Measurements from ENCODE around the gene DIP2C. TPM values are rescaled to one million over a fixed set of nuclear protein-coding genes. Genes with fewer than 3 reads are reported as not detected.

The DIP2C gene
- total RNA-seq, 1 experiment from 2014 or later, result 11.0 TPM

DNA sequence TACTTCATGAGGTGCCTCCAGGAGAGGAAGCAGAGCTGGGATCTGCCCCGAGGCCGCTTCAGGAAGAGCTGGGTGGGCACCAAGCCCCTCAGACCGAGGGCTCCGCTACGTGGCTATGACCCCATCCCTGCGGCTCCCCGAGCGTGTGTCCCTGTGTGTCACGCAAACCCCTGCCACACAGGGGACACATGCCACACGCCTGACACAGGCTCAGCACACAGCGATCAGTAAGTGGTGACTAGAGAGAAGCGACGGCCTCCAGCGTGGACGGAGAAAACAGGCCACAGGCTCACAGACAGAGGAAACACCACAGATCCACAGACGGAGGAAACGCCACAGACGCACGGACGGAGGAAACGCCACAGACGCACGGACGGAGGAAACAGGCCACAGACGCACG is 18.5 kb downstream of the DIP2C start (continued):
- TF ChIP-seq, protein P1, sequence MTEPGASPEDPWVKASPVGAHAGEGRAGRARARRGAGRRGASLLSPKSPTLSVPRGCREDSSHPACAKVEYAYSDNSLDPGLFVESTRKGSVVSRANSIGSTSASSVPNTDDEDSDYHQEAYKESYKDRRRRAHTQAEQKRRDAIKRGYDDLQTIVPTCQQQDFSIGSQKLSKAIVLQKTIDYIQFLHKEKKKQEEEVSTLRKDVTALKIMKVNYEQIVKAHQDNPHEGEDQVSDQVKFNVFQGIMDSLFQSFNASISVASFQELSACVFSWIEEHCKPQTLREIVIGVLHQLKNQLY (CRISPR knock-in tag; IDR thresholded peaks at IDR 0.05), result no peak
- no peak for TF ChIP-seq ZNF423 (CRISPR knock-in tag; IDR thresholded peaks at IDR 0.05)
- TF ChIP-seq, protein P2, sequence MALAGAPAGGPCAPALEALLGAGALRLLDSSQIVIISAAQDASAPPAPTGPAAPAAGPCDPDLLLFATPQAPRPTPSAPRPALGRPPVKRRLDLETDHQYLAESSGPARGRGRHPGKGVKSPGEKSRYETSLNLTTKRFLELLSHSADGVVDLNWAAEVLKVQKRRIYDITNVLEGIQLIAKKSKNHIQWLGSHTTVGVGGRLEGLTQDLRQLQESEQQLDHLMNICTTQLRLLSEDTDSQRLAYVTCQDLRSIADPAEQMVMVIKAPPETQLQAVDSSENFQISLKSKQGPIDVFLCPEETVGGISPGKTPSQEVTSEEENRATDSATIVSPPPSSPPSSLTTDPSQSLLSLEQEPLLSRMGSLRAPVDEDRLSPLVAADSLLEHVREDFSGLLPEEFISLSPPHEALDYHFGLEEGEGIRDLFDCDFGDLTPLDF (CRISPR knock-in tag; IDR thresholded peaks at IDR 0.05), result no peak

DNA sequence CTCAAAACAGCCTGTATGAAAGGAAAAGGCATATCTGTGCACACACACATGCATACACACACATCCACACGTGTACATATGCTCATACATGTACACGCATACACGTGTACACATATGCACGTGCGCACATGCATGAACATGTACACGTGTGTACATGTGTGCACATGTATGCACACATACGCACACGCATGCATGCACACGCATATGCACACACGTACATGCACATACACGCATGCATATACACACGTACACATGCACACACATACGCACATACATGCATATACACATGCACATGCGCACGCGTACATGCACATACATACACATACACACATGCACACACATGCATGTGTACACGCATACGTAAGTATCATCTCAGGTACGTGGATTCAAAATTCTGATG is 19.4 kb downstream of the DIP2C start:
- no peak for ATAC-seq
- Mint-ChIP-seq H3K27me3 (ENCODE audit: low read depth) (no peaks in the 10 kb centered on the region), H3K4me3 (no peak overlapping the region), H3K36me3 (peaks cover 7% of the 10 kb centered on the region), H3K4me1 (peaks cover 4% of the 10 kb centered on the region; the same call in 1 of the 2 replicates), H3K27ac (no peak overlapping the region), H3K9me3 (peaks cover 14% of the 10 kb centered on the region)
- CTCF ChIA-PET, result interaction anchor here (0.6 kb wide), 1 partner anchor 123 kb away, joined by 3 read pairs; no protein-coding TSS in a partner anchor
- POLR2A ChIA-PET, result no interaction called here
- DNase-seq (ENCODE audit: low spot score), result no peak
- TF ChIP-seq ZNF121 (CRISPR knock-in tag; IDR thresholded peaks at IDR 0.05) (peak; percentile 48; the same call in 1 of the 2 replicates), GABPB1 (CRISPR knock-in tag; IDR thresholded peaks at IDR 0.05) (no peak), ZNF512 (CRISPR knock-in tag; IDR thresholded peaks at IDR 0.05; ENCODE audit: borderline replicate concordance) (no peak)

DNA sequence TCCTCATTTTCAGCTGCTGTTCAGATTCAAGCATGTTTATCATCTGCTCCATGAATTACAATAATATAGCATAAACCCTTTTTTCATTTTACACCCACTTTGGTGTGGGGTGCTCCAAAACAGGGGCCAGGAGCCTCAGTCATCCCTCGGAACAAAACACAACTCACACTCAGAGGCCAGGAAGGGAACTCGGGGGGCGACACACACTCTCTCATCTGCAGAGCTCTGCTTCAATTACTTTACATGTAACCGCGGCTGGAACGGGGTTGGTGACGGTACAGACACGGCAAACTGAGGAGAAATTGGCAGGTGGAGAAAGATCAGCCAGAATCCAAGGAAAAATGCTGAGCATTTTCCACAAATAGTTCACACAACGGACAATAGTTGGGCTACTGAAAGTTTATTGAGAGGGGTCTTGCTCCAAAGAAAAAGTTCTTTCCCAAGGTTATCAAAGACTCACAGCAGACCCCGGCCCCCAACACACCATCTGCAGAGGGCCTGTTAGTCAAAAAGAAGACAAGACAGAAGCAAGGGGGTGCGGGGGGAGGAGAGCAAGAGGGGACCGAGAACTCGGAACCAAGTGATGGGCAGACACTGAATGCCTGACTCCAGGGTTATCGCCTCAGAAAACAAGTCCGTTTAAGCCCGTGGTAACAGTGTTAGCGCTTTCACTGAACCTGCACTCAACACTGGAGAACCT is 20.5 kb downstream of the DIP2C start:
- no peak for ATAC-seq
- ChIA-PET POLR2A (no interaction called here), CTCF (interaction anchor here (0.6 kb wide), 1 partner anchor 124 kb away, joined by 3 read pairs; no protein-coding TSS in a partner anchor)
- H3K36me3 Mint-ChIP-seq, result peaks cover 7% of the 10 kb centered on the region
- no peak for DNase-seq (ENCODE audit: low spot score)
- H3K27me3 Mint-ChIP-seq (ENCODE audit: low read depth), result no peaks in the 10 kb centered on the region
- no peak overlapping the region for H3K4me3 Mint-ChIP-seq
- peaks cover 14% of the 10 kb centered on the region for H3K9me3 Mint-ChIP-seq
- H3K27ac Mint-ChIP-seq, result no peak overlapping the region
- H3K4me1 Mint-ChIP-seq, result peaks cover 4% of the 10 kb centered on the region; the same call in 1 of the 2 replicates
- TF ChIP-seq SMAD4 (CRISPR knock-in tag; IDR thresholded peaks at IDR 0.05) (no peak), ZNF416 (CRISPR knock-in tag; IDR thresholded peaks at IDR 0.05) (no peak), ATF2 (CRISPR knock-in tag; IDR thresholded peaks at IDR 0.05; ENCODE audit: borderline replicate concordance, low read depth) (no peak), SP1 (CRISPR knock-in tag; conservative IDR thresholded peaks at IDR 0.05) (no peak), FOXK1 (CRISPR knock-in tag; IDR thresholded peaks at IDR 0.05) (no peak), NFE2L1 (CRISPR knock-in tag; IDR thresholded peaks at IDR 0.05) (no peak), ARID4B (CRISPR knock-in tag; IDR thresholded peaks at IDR 0.05; ENCODE audit: borderline replicate concordance) (no peak), GABPB1 (CRISPR knock-in tag; IDR thresholded peaks at IDR 0.05) (no peak), TCF7 (CRISPR knock-in tag; IDR thresholded peaks at IDR 0.05; ENCODE audit: low read depth) (no peak), NFATC4 (CRISPR knock-in tag; IDR thresholded peaks at IDR 0.05) (no peak), ZBTB43 (CRISPR knock-in tag; IDR thresholded peaks at IDR 0.05) (no peak), CREB1 (CRISPR knock-in tag; IDR thresholded peaks at IDR 0.05) (no peak)
- TF ChIP-seq, protein P3, sequence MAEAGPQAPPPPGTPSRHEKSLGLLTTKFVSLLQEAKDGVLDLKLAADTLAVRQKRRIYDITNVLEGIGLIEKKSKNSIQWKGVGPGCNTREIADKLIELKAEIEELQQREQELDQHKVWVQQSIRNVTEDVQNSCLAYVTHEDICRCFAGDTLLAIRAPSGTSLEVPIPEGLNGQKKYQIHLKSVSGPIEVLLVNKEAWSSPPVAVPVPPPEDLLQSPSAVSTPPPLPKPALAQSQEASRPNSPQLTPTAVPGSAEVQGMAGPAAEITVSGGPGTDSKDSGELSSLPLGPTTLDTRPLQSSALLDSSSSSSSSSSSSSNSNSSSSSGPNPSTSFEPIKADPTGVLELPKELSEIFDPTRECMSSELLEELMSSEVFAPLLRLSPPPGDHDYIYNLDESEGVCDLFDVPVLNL (CRISPR knock-in tag; IDR thresholded peaks at IDR 0.05; ENCODE audit: borderline replicate concordance, low read depth), result no peak
- TF ChIP-seq, protein P4, sequence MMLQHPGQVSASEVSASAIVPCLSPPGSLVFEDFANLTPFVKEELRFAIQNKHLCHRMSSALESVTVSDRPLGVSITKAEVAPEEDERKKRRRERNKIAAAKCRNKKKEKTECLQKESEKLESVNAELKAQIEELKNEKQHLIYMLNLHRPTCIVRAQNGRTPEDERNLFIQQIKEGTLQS (CRISPR knock-in tag; conservative IDR thresholded peaks at IDR 0.05), result no peak
- TF ChIP-seq, protein P1 (CRISPR knock-in tag; IDR thresholded peaks at IDR 0.05), result no peak

Data from WTC11 (cell line).